Stimulated activated CD4-positive, alpha-beta T cell treated with anti-CD3 and anti-CD28 coated beads, Interleukin-4, amount 100 ng/mL, for 48 hours (primary cell): ENCODE measurements around the gene TRPV3.
"Not testable (repeated sequence)": the region's sequence is repeated elsewhere in the genome, so short reads cannot be mapped to it uniquely, and the experiment has no call there.

ENCODE experiments used
- DNase-seq, 2 donors: peaks; one replicate each; pipeline ENCODE4 v3.0.0-alpha.2; 2020; ENCODE audit warnings: low read depth in 2 of 2

Gene TRPV3

DNA sequence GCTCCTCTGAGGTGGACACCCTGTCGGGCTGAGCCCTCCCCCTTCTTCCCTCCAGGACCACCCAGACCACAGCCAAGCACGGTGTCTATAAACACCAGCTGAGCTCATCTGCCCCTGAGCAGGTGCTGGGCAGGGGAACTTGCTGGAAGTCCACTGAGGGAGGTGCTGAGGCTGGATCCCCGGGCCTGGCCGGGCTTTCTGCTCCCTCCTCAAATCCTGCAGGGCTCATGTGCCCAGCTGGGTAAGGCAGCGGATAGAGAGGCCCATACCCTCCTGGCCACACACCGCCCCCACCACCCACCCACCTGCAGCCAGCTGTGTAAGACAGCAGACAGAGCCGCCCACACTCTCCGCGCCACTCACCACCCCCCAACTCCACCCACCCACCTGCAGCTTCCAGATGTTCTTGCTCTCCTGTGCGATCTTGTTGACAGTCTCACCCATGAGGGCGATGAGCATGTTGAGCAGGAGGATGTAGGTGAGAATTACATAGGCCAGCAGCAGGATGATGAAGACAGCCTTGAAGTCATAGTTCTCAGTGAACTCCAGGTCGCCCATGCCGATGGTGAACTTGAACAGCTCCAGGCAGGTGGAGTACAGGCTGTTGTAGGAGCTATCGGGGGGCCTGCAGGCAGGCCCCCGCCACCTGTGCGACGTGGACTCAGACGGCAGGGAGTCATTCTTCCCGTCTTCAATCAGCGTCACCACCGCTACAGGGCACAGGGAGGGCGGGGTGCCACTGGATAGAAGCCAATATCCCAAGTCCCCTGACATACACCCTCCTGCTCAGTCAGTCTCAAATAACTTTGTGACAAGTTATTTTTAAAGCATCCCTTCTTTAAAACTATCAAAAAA lies 15.9 kb upstream of the TRPV3 start:
- no peak for DNase-seq

GRCh38 chr17:3572231-3572630 lies 14.6 kb upstream of the TRPV3 start:
- DNase-seq: no peak

- DNase-seq: no peak
These were observed 13.7 kb upstream of the TRPV3 start for GRCh38 chr17:3571043-3571900.

DNA sequence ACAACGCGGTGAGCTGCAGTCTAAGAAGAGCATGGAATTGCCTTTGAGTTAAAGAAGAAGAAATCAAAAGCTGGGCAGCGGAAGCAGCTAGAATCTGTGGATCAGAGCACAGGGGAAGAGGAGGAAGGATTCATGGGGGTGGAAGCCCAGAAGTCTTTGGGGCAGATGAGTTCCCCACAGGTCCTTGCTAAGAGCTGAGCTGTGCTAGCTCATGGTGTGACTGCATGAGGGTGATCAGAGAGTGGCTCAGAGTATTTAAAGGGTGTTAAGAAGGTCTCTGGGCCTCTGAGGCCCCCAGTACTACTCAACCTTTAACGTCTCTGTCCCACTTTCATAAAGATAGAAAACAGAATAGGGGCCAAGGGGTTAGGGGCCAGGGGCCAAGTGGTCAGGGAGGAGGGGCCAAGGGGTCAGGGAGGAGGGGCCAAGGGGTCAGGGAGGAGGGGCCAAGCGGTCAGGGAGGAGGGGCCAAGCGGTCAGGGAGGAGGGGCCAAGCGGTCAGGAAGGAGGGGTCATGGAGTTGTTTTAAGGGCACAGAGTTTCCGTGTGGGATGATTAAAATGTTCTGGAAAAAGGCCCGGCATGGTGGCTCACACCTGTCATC lies 12.0 kb upstream of the TRPV3 start:
- DNase-seq: no peak

DNA sequence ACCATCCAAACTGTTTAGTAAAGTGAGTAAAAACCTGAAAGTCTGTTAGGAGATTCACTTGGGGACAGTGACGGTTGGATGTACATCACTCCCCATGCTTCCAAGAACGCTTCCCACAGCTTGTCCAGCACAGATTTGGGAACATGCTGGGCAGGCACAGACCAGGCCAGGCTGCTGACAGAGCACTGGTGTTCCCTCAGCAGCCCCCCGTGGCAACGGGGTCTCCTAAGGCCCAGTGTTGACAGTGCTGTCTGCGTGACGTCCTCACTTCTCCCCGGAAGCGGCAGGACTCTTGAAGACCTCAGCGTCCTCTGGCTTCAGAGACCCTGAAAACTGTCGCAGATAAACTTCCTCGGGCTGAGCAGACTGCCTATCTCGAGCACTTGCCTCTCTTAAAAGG lies 8.9 kb upstream of the TRPV3 start:
- no peak for DNase-seq

DNA sequence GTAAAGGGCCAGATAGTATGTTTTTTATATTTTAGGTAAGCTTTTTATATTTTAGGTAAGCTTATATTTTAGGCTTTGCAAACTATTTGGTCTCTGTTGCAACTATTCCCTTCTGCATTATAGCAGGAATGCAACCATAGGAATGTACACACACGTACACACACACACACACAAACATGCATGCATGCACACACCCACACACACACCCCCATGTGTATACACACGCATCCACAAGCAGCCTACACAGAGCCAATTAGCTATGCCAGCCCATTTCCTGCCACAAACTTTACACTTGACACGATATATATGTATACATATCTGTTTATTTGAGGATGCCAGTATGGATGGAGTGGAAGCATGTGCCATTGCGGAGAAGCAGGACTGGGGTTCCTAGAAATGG lies 7.5 kb upstream of the TRPV3 start:
- DNase-seq: no peak

DNA sequence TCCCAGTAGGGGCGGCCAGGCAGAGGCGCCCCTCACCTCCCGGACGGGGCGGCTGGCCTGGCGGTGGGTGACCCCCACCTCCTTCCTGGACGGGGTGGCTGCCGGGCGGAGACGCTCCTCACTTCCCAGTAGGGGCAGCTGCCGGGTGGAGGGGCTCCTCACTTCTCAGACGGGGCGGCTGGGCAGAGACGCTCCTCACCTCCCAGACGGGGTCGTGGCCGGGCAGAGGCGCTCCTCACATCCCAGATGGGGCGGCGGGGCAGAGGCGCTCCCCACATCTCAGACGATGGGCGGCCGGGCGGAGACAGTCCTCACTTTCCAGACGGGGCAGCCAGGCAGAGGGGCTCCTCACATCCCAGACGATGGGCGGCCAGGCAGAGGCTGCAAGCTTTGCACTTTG lies 6.6 kb upstream of the TRPV3 start:
- DNase-seq: not testable (repeated sequence)

- DNase-seq: no peak
These were observed 1.6 kb upstream of the TRPV3 start for GRCh38 chr17:3559270-3559645.

- DNase-seq: peak; percentile 38 to 43
These were observed 1.1 kb upstream of the TRPV3 start for GRCh38 chr17:3558603-3559269.

DNA sequence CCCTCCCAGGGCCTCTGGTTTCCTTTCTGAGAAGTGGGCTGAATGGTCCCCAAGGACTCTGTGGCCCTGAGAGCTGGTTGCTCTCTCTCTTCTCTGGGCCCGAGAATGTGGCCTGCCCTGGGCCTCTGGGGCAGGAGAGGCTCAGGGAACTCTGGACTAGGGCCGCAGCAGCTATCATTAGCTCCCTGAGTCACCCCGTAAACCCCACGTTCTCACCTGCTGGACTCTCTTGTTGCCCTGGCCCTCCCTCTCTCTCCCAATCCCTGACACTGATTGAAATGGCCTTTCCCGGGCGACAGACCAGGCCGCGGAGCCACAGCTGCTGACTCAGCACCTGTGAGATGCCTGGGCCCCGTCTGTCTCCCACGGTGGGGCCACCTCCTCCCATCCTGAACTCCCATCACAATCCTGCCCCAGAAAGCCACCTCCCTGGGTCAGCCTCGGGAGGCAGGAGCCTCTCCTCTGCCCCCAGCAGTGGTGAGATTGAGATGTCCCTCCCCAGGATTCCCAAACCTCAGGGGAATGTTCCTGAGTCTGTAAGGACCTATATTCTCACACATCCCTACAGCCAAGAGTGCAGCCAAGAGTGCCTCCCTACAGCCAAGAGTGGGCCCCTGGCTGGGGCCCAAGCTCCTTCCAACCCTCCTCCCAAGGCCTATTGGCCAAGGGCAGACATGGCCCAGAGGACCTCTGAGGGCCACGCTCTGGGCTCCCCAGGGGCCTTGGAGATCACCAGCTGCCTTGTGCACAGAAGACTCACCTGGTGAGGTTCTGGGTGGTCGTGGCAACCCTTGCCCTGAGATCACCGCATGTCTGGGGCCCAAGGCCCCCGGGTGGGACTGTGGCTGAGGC lies 470 bp downstream of the TRPV3 start:
- no peak for DNase-seq

- no peak for DNase-seq
These were observed 1.2 kb downstream of the TRPV3 start for GRCh38 chr17:3556239-3556915.

- DNase-seq: no peak
These were observed 2.3 kb downstream of the TRPV3 start for GRCh38 chr17:3555189-3555796.

DNA sequence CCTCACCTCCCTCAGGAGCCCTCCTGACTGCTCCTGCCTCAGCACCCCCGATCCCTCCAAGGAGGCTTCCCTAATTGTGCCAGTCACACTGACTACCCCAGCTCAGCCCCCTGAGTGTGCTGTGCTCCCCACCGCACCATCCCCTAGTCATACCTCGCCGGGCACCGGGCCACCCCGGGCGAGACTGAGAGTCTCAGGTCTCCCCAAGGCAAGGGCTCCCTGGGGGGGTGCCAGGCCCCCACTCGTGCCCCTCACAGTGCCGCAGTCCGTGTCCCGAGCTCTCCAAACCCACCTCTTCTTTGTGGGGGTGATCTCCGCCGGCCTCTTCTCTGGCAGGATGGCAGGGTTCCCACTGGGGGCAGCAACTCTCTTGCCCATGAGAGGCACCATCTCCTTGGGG lies 3.2 kb downstream of the TRPV3 start:
- no peak for DNase-seq

GRCh38 chr17:3553419-3554401 lies 3.9 kb downstream of the TRPV3 start:
- DNase-seq: no peak

- DNase-seq: no peak
These were observed 4.7 kb downstream of the TRPV3 start for GRCh38 chr17:3552916-3553315.

- DNase-seq: no peak
These were observed 6.4 kb downstream of the TRPV3 start for GRCh38 chr17:3551189-3551588.

GRCh38 chr17:3549610-3550162 lies 7.9 kb downstream of the TRPV3 start:
- no peak for DNase-seq

GRCh38 chr17:3547628-3548027 lies 10.0 kb downstream of the TRPV3 start:
- DNase-seq: no peak

- DNase-seq: no peak
These were observed 10.6 kb downstream of the TRPV3 start for GRCh38 chr17:3546997-3547396.
